ENCODE results near the gene CXCL9. TPM values are rescaled to one million over a fixed set of nuclear protein-coding genes. Genes with fewer than 3 reads are reported as not detected.

The CXCL9 gene
- total RNA-seq, 6 donors from 2014 or later: 0.89 to 6.6 (median 1.3) TPM; not detected in 1

DNA sequence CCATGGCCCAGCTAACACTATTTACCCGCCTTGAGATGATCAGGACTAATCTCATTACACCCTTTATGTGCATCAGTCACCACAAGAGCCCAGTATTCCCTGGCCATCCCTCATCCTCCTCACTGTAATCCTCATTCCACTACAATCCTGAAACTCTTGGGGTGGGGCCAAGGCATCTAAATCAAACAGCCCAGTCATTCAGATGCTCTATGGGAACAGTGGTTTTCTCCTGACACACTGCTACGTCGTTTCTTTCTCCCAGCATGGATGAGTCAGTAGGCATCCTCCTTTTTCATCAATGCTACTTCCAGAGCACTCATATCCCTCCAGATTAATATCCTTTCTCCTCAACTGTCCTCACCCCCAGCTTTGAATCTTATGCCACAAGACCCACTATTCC, 22.2 kb downstream of the CXCL9 start:
- peaks cover 7 to 22% (median 13%) of the 10 kb centered on the region in 4 donors for H3K4me1 ChIP-seq
- H3K9me3 ChIP-seq: no peaks in the 10 kb centered on the region
- H3K27ac ChIP-seq: no peak overlapping the region
- DNase-seq: no peak
- H3K36me3 ChIP-seq: peaks cover 4 to 18% (median 14%) of the 10 kb centered on the region in 4 donors
- TF ChIP-seq EP300 (IDR thresholded peaks at IDR 0.05) (no peak), POLR2AphosphoS5 (IDR thresholded peaks at IDR 0.05) (no peak), POLR2A (IDR thresholded peaks at IDR 0.05) (no peak)
- no peak overlapping the region for H3K4me3 ChIP-seq
- 84 to 91% methylated on average over 3 of the region's 3 CpGs for WGBS, 2 donors
- ATAC-seq (ENCODE audit: low FRiP score in 2 of 2): no peak
- no peaks in the 10 kb centered on the region for H3K27me3 ChIP-seq

DNA sequence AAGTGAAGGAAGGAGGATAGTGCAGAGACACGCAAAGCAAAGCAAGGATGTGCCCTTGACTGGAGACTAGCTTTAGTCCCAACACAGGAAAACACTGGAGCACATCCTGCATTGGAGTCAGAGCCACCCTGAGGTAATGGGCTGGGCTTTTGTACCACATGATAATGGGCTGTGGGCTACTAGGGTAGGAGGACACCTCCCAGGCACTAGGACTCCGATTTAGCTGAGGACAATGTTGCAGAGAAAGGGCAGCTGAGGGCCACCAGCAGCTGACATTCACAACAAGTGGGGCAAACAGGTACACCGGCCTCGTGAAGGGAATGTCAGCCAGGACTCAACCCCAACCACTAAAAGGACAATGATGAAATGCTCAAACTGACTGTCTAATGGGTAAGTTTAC, 26.7 kb downstream of the CXCL9 start:
- H3K27ac ChIP-seq: no peak overlapping the region
- H3K4me3 ChIP-seq: no peak overlapping the region
- H3K36me3 ChIP-seq: peaks cover 9 to 60% (median 40%) of the 10 kb centered on the region in 4 donors
- WGBS, 2 donors: 83 to 90% methylated on average over 3 to 4 of the region's 4 CpGs
- no peaks in the 10 kb centered on the region for H3K9me3 ChIP-seq
- H3K4me1 ChIP-seq: no peaks in the 10 kb centered on the region
- TF ChIP-seq, protein P1, sequence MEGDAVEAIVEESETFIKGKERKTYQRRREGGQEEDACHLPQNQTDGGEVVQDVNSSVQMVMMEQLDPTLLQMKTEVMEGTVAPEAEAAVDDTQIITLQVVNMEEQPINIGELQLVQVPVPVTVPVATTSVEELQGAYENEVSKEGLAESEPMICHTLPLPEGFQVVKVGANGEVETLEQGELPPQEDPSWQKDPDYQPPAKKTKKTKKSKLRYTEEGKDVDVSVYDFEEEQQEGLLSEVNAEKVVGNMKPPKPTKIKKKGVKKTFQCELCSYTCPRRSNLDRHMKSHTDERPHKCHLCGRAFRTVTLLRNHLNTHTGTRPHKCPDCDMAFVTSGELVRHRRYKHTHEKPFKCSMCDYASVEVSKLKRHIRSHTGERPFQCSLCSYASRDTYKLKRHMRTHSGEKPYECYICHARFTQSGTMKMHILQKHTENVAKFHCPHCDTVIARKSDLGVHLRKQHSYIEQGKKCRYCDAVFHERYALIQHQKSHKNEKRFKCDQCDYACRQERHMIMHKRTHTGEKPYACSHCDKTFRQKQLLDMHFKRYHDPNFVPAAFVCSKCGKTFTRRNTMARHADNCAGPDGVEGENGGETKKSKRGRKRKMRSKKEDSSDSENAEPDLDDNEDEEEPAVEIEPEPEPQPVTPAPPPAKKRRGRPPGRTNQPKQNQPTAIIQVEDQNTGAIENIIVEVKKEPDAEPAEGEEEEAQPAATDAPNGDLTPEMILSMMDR (IDR thresholded peaks at IDR 0.05): no peak
- TF ChIP-seq POLR2A (IDR thresholded peaks at IDR 0.05) (no peak), EP300 (IDR thresholded peaks at IDR 0.05) (no peak), POLR2AphosphoS5 (IDR thresholded peaks at IDR 0.05) (no peak)
- ATAC-seq (ENCODE audit: low FRiP score in 2 of 2): no peak
- H3K27me3 ChIP-seq: no peaks in the 10 kb centered on the region
- no peak for DNase-seq

DNA sequence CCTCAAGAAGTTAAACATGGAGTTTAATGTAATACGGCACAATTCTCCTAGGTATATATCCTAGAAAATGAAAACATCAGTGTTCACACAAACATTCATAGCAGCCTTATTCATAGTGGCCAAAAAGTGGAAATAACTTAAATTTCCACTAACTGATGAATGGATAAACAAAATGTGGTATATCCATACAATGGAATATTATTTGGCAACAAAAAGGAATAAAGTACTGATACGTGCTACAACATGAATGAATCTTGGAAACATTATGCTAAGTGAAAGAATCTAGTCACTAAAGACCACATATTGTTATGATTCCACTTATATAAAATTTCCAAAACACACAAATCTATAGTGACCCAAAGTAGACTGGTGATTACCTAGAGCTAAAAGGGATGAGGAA, 31.1 kb downstream of the CXCL9 start:
- H3K36me3 ChIP-seq: peaks cover 22 to 97% (median 68%) of the 10 kb centered on the region in 4 donors
- no peak overlapping the region for H3K4me3 ChIP-seq
- WGBS, 2 donors: 98 to 99% methylated on average over 2 of the region's 2 CpGs
- no peak for DNase-seq
- ATAC-seq (ENCODE audit: low FRiP score in 2 of 2): no peak
- TF ChIP-seq POLR2A (IDR thresholded peaks at IDR 0.05) (no peak), POLR2AphosphoS5 (IDR thresholded peaks at IDR 0.05) (no peak), EP300 (IDR thresholded peaks at IDR 0.05) (no peak)
- TF ChIP-seq, protein P1 (IDR thresholded peaks at IDR 0.05): no peak
- no peaks in the 10 kb centered on the region for H3K4me1 ChIP-seq
- no peaks in the 10 kb centered on the region for H3K27me3 ChIP-seq
- no peak overlapping the region for H3K27ac ChIP-seq
- H3K9me3 ChIP-seq: no peaks in the 10 kb centered on the region

DNA sequence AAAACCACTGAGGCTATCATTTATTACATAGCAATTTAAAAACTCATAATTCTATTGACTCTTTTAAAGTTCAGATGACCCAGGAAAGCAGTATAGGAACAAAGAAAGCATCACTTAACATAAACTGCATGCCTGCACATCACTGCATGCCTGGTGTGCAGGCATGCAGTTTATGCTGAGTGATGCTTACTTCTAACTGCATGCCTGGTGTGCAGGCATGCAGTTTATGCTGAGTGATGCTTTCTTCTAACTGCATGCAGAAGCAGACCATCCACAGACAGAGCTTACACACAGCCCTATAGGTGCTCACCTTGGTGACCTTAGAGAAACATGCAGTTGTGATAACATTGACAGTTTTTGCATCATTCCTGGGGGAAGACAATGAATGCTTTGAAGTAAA, 33.5 kb downstream of the CXCL9 start:
- peaks cover 36 to 98% (median 76%) of the 10 kb centered on the region in 4 donors for H3K36me3 ChIP-seq
- H3K27ac ChIP-seq: no peak overlapping the region
- H3K4me3 ChIP-seq: no peak overlapping the region
- no peak for TF ChIP-seq EP300 (IDR thresholded peaks at IDR 0.05)
- no peak for TF ChIP-seq POLR2A (IDR thresholded peaks at IDR 0.05)
- TF ChIP-seq, protein P1 (IDR thresholded peaks at IDR 0.05): no peak
- no peak for TF ChIP-seq POLR2AphosphoS5 (IDR thresholded peaks at IDR 0.05)
- no peaks in the 10 kb centered on the region for H3K4me1 ChIP-seq
- H3K9me3 ChIP-seq: no peaks in the 10 kb centered on the region
- DNase-seq: no peak
- no peaks in the 10 kb centered on the region for H3K27me3 ChIP-seq
- ATAC-seq (ENCODE audit: low FRiP score in 2 of 2): no peak

DNA sequence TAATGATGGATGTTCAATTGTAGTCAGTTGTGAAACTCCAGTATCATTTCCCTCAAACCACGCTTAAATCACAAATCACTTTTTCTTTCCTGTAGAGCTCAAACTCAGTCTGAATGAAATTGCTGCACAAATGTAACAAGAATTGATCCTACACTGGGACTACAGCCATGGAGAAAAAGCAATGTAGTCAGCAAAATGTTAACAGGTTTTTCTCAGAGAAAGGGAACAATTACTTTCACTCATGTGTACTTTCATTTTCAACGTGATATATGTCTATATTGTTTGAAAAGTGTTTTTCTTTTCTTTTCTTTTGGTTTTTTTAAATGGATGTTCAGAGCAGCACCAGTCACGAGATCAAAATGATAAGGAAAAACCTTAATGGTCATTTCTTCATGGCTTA, 39.2 kb downstream of the CXCL9 start:
- H3K9me3 ChIP-seq: no peaks in the 10 kb centered on the region
- no peaks in the 10 kb centered on the region for H3K27me3 ChIP-seq
- no peak for TF ChIP-seq POLR2A (IDR thresholded peaks at IDR 0.05)
- no peak for TF ChIP-seq POLR2AphosphoS5 (IDR thresholded peaks at IDR 0.05)
- TF ChIP-seq, protein P1 (IDR thresholded peaks at IDR 0.05): no peak
- no peak for TF ChIP-seq EP300 (IDR thresholded peaks at IDR 0.05)
- no peak overlapping the region for H3K27ac ChIP-seq
- no peaks in the 10 kb centered on the region for H3K4me1 ChIP-seq
- H3K36me3 ChIP-seq: peaks cover 45 to 99% (median 79%) of the 10 kb centered on the region in 4 donors
- ATAC-seq (ENCODE audit: low FRiP score in 2 of 2) (no peak), DNase-seq (no peak)
- no peak overlapping the region for H3K4me3 ChIP-seq
- WGBS, 2 donors: 73 to 80% methylated on average over 3 of the region's 3 CpGs
